ENCODE measurements around the gene BRWD1. TPM values are rescaled to one million over a fixed set of nuclear protein-coding genes. Genes with fewer than 3 reads are reported as not detected.

BRWD1 gene
- total and polyA plus RNA-seq, 2 of the 8 experiments (the other 6 are each of a cell fraction or from before 2014, with no cell fraction given), result 9.3 to 45.2 TPM

DNA sequence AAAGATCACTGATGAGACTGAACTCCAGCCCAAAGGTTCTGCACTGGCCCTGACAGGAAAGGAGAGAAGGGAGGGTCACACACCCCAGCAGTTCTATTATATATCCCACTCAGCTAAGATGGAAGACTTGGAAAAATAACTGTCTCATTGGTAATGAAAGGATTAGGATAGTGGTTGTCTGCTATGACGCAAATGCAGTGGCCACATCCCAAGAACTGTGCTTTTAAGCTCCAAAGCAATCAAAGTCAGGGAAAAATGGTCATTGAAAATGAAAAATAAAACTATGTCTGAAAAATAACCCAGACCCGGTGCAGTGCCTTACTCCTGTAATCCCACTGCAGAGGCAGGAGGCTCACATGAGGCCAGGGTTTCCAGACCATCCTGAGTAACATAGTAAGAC is 161.2 kb downstream of the BRWD1 start (continued):
- TF ChIP-seq RFX5 (IDR thresholded peaks at IDR 0.05; ENCODE audit: borderline replicate concordance, low read depth, low read length) (no peak), POU5F1 (IDR thresholded peaks at IDR 0.05; ENCODE audit: low read depth, low read length) (no peak), SUZ12 (IDR thresholded peaks at IDR 0.05; ENCODE audit: low read length) (no peak)

Measured in H1 (cell line).